Measurements from ENCODE around the gene LRRC4C.

DNA sequence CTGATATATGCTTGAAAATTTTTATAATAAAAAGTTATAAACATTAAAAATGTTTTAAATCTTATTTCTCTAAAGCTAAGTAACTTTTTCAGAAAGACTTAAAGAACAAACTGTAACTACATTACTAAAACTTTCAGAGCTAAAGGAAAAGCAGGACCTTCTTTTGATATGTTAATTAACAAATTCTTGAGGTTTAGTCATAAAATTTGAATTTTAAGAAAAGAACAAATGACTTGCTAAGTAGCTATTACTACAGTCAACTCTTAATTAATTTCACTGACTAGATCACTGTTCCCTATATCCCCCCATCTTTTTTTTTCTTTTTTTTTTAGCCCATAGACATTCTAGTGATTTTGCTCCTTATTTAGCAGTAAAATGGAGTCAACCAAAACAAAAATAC lies 344.4 kb downstream of the LRRC4C start:
- TF ChIP-seq POLR2A (IDR thresholded peaks at IDR 0.05) = no peak
- TF ChIP-seq, protein P1, sequence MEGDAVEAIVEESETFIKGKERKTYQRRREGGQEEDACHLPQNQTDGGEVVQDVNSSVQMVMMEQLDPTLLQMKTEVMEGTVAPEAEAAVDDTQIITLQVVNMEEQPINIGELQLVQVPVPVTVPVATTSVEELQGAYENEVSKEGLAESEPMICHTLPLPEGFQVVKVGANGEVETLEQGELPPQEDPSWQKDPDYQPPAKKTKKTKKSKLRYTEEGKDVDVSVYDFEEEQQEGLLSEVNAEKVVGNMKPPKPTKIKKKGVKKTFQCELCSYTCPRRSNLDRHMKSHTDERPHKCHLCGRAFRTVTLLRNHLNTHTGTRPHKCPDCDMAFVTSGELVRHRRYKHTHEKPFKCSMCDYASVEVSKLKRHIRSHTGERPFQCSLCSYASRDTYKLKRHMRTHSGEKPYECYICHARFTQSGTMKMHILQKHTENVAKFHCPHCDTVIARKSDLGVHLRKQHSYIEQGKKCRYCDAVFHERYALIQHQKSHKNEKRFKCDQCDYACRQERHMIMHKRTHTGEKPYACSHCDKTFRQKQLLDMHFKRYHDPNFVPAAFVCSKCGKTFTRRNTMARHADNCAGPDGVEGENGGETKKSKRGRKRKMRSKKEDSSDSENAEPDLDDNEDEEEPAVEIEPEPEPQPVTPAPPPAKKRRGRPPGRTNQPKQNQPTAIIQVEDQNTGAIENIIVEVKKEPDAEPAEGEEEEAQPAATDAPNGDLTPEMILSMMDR (IDR thresholded peaks at IDR 0.05) = no peak
